Fibroblast of villous mesenchyme (primary cell): ENCODE results near the gene YPEL3. TPM values are rescaled to one million over a fixed set of nuclear protein-coding genes. Genes with fewer than 3 reads are reported as not detected.
"Not testable (repeated sequence)": the region's sequence is repeated elsewhere in the genome, so short reads cannot be mapped to it uniquely, and the experiment has no call there.

Experiments used
- DNase-seq: peaks from one replicate; pipeline ENCODE4 v3.0.0-alpha.2; 2010; ENCODE audit warnings: low read depth
- H3K4me3 ChIP-seq: 2 replicates; pipeline ENCODE4 v1.5.1; 2011; ENCODE audit warnings: low read depth, mild to moderate bottlenecking, low read length
- total RNA-seq: library from RNA; depleted of rRNA; stranded (reverse); fragments of >200 nt; gene quantifications from 2 replicates; pipeline ENCODE4 v1.2.3, GENCODE V29; 2012
- TF ChIP-seq, protein P1 (sequence below): IDR thresholded peaks from 2 replicates; pipeline ENCODE4 v1.5.1; 2012; ENCODE audit warnings: low read depth, mild to moderate bottlenecking, low read length; ENCODE audit not compliant: insufficient read depth

Gene YPEL3
- total RNA-seq, 1 donor = 8.6 TPM

DNA sequence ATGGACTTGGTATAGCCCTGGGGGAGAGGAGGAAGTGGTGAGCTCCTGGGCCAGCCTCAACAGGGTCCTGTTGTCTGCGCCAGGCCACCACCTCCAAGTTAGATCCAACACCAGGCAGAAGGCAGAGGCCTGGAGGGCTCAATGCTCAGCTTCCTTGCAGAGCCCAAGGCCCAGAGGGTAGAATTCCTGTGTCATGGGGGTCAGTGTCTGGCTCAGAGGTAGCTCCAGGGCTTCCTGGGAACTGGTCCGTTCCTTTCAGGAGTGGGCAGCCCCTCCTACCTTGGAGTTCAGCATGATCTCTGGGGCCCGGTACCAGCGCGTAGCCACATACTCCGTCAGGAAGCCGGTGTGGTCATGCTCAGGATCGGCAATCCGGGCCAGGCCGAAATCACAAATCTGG, 21.8 kb upstream of the YPEL3 start:
- DNase-seq = no peak
- TF ChIP-seq, protein P1, sequence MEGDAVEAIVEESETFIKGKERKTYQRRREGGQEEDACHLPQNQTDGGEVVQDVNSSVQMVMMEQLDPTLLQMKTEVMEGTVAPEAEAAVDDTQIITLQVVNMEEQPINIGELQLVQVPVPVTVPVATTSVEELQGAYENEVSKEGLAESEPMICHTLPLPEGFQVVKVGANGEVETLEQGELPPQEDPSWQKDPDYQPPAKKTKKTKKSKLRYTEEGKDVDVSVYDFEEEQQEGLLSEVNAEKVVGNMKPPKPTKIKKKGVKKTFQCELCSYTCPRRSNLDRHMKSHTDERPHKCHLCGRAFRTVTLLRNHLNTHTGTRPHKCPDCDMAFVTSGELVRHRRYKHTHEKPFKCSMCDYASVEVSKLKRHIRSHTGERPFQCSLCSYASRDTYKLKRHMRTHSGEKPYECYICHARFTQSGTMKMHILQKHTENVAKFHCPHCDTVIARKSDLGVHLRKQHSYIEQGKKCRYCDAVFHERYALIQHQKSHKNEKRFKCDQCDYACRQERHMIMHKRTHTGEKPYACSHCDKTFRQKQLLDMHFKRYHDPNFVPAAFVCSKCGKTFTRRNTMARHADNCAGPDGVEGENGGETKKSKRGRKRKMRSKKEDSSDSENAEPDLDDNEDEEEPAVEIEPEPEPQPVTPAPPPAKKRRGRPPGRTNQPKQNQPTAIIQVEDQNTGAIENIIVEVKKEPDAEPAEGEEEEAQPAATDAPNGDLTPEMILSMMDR = no peak
- no peak overlapping the region for H3K4me3 ChIP-seq

DNA sequence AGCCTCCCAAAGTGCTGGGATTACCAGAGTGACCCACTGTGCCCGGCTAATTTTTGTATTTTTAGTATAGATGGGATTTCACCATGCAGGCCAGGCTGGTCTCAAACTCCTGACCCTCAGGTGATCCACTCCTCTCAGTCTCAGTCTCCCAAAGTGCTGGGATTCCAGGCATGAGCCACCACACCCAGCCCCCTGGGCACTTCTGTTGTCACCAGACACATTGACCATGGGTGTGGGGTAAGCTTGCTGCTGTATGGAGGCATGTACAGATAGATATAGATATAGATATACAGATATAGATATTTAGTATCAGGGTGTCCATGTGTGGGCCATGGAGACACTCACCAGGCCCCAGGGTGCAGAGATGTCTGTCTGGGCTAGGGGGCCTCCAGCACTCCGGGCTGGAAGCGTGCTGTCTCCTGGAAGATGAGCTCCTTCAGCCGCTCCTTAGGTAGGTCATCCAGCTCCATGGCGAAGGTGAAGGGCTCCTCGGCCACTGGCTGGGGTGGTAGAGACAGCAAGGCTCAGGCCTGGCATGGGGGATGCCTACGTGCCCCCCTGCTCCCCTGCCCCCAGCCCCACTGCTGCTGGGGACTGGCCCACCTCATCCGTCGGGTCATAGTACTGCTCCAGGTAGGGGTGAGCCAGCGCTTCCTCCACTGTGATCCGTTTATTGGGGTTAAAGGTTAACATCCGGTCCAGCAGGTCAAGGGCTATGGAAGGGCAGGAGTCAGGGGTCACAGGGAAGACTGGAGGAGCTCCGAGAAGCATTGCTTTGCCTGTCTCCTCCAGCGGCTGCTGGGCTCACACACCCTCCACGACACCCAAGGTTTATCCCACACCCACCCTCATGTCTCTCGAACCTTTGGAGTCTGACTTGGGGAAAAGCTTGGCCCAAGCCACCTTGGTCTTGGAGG, 20.5 kb upstream of the YPEL3 start:
- H3K4me3 ChIP-seq = no peak overlapping the region
- DNase-seq = no peak
- TF ChIP-seq, protein P1 = no peak

DNA sequence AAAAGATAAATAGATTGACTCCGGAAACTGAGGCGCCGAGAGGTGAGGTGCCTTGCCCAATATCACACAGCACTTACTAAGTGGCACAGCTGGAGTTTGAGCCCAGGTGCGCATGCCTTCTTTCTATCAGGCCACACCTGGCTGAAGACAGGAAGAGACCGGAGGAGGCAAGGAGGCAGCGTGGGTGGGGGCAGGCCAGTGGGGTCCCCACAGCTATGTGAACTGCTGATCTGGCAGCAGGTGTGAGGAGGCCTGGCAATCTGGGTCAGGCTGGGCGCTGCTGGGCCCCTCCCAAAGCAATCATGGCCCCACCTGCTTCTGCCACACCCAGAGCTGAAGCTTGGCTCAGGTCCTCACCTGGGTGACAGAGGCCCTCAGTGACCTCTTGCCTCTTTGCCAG, 19.2 kb upstream of the YPEL3 start:
- no peak for DNase-seq
- no peak overlapping the region for H3K4me3 ChIP-seq
- TF ChIP-seq, protein P1 = no peak

DNA sequence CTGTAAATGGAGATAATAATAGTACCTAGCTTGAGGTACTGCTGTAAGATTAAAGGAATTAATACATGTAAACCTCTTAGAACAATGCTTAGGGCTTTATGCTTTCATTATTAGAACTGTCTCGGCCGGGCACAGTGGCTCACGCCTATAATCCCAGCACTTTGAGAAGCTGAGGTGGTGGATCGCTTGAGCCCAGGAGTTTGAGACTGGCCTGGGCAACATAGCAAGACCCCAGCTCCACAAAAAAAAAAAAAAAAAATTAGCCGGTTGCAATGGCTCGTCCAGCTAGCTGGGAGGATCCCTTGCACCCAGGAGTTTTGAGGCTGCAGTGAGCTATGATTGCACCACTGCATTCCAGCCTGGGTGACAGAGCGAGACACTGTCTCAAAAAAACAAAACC, 18.8 kb upstream of the YPEL3 start:
- not testable (repeated sequence) for DNase-seq, H3K4me3 ChIP-seq

DNA sequence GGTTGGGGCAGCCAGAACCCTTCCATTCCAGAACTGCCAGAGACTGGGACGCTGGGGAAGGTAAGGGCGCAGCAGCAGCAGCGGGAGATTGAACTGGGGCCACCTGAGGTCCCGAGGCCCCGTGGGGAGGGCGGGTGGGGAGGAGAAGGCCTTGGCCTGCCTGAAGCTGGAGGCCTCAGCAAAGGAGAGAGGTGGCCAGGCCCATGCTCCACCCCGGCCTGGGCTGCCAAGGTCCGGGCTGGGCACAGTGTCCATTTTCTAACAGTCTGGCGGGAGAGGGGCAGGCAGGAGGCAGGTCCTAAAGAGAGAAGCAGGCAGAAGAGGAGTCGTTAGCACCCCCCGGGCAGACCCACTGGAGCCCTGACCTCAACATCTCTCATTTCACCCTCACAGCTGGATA, 18.4 kb upstream of the YPEL3 start:
- TF ChIP-seq, protein P1 = no peak
- DNase-seq = no peak
- H3K4me3 ChIP-seq = no peak overlapping the region

DNA sequence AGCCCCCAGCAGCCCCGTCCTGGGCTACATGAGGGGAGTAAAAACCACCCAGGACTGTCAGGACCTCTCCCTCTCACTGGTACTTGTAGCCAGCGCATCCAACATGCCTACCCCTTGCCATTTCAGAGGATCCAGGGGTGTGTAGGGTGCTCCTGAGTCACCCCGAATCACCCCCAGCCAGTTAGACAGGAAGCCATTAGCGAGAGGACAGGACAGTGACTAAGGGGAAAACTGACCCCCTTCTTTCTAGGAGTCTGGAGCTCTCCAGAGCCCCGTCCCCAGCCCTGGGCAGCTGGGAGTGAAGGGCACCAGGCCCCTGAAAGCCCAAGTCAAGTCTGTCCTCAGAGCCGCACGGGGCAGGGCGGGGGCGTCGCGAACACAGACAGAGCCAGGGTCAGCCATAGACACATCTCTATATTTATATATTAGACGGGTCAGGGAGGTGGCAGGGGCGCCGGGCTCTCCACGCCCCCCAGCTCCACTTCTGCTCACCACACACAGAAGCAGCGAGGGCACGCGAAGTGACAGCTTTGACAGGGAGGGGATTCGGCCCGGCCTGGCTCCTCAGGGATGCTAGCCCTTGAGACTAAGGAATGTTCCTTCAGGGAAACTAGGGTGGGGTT, 17.8 kb upstream of the YPEL3 start:
- no peak for DNase-seq
- no peak overlapping the region for H3K4me3 ChIP-seq
- TF ChIP-seq, protein P1 = no peak

DNA sequence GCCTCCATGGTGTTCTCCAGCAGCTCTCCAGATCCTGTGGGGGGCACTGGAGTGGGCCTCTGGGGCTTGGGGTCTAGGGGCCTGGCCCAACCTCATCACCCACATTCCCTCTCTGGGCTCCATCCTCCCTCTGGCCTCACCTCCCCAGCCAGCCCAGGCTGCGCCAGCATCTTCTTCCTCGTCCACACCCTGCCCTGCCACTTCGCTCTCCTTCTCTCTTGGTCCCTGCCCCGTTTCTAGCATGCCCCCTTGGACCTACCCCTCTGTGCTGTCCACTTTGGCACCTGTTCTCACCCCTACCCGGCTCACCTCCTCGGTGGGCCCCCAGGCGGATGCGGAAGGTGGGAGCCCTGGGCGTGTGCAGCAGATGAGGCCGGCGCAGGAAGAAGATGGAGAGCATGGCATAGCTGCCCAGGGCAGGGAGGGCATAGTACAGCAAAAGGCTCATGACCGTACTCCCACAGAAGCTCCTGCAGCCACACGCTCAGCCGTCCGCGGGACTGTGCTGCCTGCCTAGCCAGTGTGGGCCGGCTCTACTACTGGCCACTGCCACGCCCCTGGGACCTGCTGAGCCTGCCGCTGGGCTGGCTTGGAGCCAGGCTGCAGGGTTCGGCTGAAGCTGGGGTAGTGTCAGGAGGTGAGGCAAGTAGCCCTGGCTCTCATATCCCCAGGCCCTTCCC, 17.2 kb upstream of the YPEL3 start, which contains the start of gene GDPD3:
Gene GDPD3 (minus strand): TSS at position 507 of the 680 bp plus-strand sequence. CDS start 59 bp downstream, at position 448.
- DNase-seq = no peak
- TF ChIP-seq, protein P1 = no peak
- H3K4me3 ChIP-seq = no peak within 1 kb of the TSS
